NB4 (cell line): ENCODE results near the gene GRHL3.

Experiments
- CTCF ChIP-seq: IDR thresholded peaks from one replicate; pipeline ENCODE4 v1.5.1; 2012; ENCODE audit warnings: low read depth, low read length
- TF ChIP-seq, protein P1 (sequence below): IDR thresholded peaks from 2 replicates; pipeline ENCODE4 v1.6.1; 2011; ENCODE audit warnings: low read depth, low read length

GRCh38 chr1:24295535-24295934 is 23.6 kb upstream of the GRHL3 start:
- TF ChIP-seq CTCF, result no peak
- TF ChIP-seq, protein P1, sequence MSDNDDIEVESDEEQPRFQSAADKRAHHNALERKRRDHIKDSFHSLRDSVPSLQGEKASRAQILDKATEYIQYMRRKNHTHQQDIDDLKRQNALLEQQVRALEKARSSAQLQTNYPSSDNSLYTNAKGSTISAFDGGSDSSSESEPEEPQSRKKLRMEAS, result no peak
